AG04449 (cell line): ENCODE measurements around the gene KIAA0586.

Source experiments
- CTCF ChIA-PET: fragments of 350-600 bp; formaldehyde crosslinking; extraction: SDS; loops from one replicate; lab custom pipeline; 2021; ENCODE audit warnings: antibody characterized with exemption; lab: Yijun Ruan, JAX
- POLR2A ChIA-PET: fragments of 400-600, 350-600 bp; formaldehyde crosslinking; extraction: SDS; loops from one replicate; lab custom pipeline; 2020; ENCODE audit warnings: antibody characterized with exemption, inconsistent platforms; lab: Yijun Ruan, JAX
- DNase-seq: peaks from one replicate; pipeline ENCODE4 v3.0.0-alpha.2; 2010; ENCODE audit warnings: low read depth, low spot score
- H3K4me3 ChIP-seq: 2 replicates; pipeline ENCODE4 v1.5.1; 2011; ENCODE audit warnings: low read depth, mild to moderate bottlenecking, control low read depth, low read length
- TF ChIP-seq, protein P1 (sequence below): IDR thresholded peaks from one replicate; pipeline ENCODE4 v1.5.1; 2011; ENCODE audit warnings: mild to moderate bottlenecking, moderate library complexity, low read length, control low read depth, inconsistent platforms; ENCODE audit not compliant: insufficient read depth; ENCODE audit errors: missing control alignments

KIAA0586 gene

DNA sequence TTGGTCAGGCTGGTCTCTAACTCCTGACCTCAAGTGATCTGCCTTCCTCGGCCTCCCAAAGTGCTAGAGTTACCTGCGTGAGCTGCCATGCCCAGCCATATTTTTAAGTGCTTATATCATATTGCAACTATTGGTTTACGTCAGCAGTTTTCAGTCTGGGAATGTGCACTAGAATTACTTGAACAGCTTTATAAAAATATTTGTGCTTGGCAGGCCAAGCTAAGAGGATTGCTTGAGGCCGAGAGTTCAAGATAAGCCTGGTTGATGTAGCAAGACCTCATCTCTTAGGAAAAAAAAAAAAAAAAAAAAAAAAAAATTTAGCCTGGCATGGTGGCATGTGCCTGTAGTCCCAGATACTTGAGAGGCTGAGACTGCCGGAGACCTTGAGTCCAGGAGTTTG, 17.1 kb downstream of the KIAA0586 start:
- POLR2A ChIA-PET = no interaction called here
- CTCF ChIA-PET = interaction anchor here (1.6 kb wide), 1 partner anchor 14 kb away, joined by 3 read pairs; no protein-coding TSS in a partner anchor
- no peak for DNase-seq
- TF ChIP-seq, protein P1, sequence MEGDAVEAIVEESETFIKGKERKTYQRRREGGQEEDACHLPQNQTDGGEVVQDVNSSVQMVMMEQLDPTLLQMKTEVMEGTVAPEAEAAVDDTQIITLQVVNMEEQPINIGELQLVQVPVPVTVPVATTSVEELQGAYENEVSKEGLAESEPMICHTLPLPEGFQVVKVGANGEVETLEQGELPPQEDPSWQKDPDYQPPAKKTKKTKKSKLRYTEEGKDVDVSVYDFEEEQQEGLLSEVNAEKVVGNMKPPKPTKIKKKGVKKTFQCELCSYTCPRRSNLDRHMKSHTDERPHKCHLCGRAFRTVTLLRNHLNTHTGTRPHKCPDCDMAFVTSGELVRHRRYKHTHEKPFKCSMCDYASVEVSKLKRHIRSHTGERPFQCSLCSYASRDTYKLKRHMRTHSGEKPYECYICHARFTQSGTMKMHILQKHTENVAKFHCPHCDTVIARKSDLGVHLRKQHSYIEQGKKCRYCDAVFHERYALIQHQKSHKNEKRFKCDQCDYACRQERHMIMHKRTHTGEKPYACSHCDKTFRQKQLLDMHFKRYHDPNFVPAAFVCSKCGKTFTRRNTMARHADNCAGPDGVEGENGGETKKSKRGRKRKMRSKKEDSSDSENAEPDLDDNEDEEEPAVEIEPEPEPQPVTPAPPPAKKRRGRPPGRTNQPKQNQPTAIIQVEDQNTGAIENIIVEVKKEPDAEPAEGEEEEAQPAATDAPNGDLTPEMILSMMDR = no peak
- H3K4me3 ChIP-seq = no peak overlapping the region

DNA sequence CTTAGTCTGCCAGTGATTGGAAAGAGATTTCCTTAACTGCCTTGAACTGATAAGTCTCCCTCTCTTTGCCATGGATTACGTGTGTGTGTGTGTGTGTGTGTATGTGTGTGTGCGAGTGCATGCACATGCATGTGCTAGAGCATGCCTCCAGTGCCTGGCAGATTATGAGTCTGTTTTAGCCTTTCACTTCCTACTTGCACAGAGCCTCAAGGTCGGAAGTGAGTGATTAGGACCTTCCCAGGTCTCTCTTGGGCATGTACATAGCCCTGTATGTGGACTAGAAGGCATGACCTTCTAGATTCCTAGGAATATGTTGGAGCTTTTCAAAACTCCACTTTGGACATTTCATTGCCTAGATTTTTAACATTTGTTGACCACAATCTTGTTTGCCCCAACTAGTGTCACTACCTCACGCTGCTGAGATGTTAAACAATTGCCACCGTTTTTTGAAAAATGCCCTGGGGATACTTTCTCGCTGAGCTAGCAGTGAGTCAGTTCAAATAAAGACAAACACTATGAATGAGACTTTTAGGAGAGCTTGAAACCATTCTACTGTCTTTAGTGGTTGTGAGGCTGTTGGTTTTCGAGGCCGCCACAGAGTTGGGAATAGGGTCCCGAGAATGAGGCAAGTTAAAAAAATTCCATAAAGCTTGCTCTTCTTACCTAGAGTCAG, 28.2 kb downstream of the KIAA0586 start:
- H3K4me3 ChIP-seq = no peak overlapping the region
- TF ChIP-seq, protein P1 = no peak
- no peak for DNase-seq
- CTCF ChIA-PET = interaction anchor here (1.2 kb wide), 1 partner anchor 59 kb away, joined by 3 read pairs; no protein-coding TSS in a partner anchor
- POLR2A ChIA-PET = no interaction called here

DNA sequence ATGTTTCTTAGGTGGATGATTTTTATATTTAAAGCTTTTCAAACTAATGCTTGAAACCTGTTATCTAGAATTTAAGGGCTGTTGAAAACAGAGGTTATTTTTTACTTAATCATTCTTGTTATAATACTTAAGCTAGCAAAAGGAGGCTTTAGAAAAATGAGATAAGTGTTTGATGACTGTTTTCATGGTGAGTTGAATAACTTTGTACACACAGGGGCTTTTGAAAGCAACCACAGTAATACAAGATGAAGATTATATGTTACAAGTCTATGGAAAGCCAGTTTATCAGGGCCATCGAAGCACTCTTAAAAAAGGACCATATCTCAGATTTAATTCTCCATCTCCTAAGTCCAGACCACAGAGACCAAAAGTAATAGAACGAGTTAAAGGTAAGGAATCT, 33.3 kb downstream of the KIAA0586 start:
- CTCF ChIA-PET = no interaction called here
- no peak overlapping the region for H3K4me3 ChIP-seq
- POLR2A ChIA-PET = no interaction called here
- no peak for DNase-seq
- TF ChIP-seq, protein P1 = no peak

DNA sequence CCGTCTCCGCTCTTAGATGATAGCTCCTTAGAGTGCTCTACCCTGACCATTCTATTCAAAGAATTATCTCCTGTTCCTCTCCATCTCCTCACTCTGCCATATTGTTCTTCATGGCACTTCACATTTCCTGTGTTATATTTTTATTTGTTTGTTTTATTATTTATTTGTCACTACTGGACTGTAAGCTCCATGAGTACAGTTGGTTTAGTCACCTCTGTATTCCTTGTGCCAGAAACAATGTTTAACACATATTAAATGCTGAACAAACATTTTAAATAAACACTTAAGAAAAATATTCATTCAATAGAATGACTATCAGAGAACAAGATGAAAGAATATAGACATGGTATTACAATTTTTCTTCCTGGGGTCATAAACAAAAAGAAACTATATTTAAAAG, 35.6 kb downstream of the KIAA0586 start:
- ChIA-PET CTCF (interaction anchor here (1.4 to 1.7 kb wide), 2 partner anchors 9 to 67 kb away, joined by 3 to 4 read pairs; partner anchors contain the start of gene TOMM20L), POLR2A (no interaction called here)
- no peak for DNase-seq
- H3K4me3 ChIP-seq = no peak overlapping the region
- TF ChIP-seq, protein P1 = no peak

DNA sequence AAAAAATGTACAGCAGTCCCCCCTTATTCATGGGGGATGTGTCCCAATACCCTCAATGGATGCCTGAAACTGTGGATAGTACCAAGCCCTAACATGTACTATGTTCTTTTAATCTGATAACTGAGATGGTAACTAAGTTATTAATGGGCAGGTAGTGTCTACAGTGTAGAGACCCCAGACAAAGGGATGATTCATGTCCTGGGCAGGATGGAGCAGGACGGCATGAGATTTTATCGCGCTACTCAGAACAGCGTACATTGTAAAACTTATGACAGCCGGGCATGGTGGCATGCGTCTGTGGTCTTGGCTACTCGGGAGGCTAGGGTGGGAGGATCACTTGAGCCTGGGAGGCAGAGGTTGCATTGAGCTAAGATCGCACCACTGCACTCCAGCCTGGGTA, 37.1 kb downstream of the KIAA0586 start:
- TF ChIP-seq, protein P1 = no peak
- CTCF ChIA-PET = no interaction called here
- POLR2A ChIA-PET = no interaction called here
- DNase-seq = no peak
- H3K4me3 ChIP-seq = no peak overlapping the region

DNA sequence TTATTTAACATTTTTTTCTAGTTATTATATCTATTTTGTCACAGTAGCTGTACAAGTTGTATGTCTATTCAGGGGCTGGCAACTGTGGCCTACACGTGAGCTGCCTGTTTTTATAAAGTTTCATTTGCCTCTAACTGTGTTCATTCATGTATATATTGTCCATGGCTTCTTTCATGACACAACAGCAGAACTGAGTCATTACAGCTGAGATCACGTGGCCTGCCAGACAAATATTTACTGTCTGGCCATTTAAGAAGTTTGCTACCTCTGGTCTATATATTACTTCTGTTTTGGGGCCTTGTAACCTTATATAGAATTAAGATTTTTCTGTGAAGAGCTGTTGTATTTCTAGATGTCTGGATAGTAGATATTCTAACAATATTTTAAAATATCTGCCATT, 37.9 kb downstream of the KIAA0586 start:
- ChIA-PET POLR2A (no interaction called here), CTCF (no interaction called here)
- no peak overlapping the region for H3K4me3 ChIP-seq
- DNase-seq = no peak
- TF ChIP-seq, protein P1 = no peak
